ENCODE data around the gene FBXO48.
"Not testable (repeated sequence)": the region's sequence is repeated elsewhere in the genome, so short reads cannot be mapped to it uniquely, and the experiment has no call there.

Gene FBXO48

DNA sequence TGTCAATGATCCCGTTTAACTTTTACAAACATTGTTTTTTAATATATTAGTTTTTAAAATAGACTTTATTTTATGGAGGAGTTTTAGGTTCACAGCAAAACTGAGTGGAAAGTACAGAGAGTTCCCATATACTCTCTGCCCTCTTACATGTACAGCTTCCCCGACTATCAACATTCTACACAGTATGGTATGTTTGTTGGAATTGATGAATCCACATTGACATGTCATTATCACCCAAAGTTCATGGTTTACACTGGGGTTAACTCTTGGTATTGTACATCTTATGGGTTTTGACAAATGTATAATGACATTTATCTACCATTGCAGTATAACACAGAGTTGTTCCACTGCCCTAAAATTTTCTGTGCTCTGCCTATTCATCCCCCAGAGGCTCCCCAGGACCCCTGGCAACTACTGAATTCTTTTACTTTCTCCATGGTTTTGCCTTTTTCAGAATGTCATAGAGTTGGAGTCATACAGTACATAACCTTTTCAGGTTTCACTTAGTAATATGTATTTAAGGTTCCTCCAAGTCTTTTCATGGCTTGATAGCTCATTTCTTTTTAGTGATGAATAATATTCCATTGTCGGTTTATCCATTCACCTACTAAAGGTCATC lies 5.8 kb upstream of the FBXO48 start:
- no peak for DNase-seq (ENCODE audit: low read depth in 2 of 2)

- DNase-seq (ENCODE audit: low read depth in 2 of 2), result no peak
Observed at GRCh38 chr2:68471385-68471784, 4.3 kb upstream of the FBXO48 start.

DNA sequence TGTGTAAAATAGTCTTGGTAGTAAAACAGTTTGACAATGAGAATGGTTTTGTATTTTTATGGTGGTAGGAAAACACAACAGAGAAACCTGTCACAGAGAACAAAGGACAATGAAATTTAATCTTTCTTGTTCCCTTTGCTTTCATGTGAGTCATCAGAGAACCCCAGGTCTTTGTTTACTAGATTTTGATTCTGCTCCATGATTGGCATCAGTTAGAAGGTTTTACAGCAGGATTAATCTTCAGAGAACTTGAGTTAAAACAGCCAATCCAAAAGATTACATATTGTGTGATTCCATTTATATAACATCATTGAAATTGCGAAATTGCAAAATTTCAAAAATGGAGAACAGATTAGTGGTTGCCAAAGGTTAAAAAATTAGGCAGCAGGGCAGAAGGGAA lies 2.8 kb upstream of the FBXO48 start:
- no peak for DNase-seq (ENCODE audit: low read depth in 2 of 2)

DNA sequence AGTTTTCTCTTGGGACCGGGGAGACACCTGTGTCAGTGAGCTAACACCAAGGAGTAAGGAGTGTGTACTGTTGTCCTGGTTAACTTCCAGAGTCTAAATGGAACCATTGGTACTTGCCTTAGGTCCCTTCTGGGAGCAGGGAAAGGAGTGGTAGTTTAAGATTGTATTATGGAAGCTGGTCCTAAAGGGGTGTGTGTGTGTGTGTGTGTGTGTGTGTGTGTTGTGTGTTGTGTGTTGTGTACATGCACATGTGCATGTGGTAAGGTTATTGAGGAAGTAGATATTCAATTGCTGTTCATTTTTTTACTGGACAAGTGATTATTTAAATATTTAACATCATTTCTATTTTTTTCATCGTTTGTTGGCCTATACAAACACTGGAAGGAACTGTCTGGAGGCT lies 1.7 kb upstream of the FBXO48 start:
- DNase-seq (ENCODE audit: low read depth in 2 of 2), result no peak

GRCh38 chr2:68466778-68467076 lies 367 bp downstream of the FBXO48 start:
- DNase-seq (ENCODE audit: low read depth in 2 of 2), result no peak

DNA sequence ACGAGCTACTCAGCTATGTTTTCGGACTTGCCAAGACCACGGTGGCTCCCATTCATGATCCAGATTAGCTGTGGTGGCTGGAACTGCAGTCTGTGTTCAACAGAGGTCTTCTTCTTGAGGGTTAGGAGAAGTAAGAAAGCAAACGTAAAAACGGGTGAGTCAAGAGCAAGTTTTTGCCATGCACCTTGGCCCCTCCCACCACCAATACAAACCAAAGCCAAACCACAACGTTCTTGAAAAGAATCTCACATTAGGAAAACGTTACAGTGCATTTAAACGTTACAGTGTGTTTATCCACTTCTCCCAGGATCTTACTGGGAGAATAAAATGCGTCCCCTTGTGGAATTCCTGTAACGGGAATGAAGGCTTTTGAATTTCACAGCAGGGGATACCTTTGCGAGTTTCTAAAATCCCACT lies 725 bp downstream of the FBXO48 start:
- DNase-seq (ENCODE audit: low read depth in 2 of 2), result peak in 1 of 2 donors; percentile 41

GRCh38 chr2:68465081-68465916 lies 1.8 kb downstream of the FBXO48 start:
- DNase-seq (ENCODE audit: low read depth in 2 of 2), result no peak

- no peak for DNase-seq (ENCODE audit: low read depth in 2 of 2)
Observed at GRCh38 chr2:68464651-68465050, 2.4 kb downstream of the FBXO48 start.

DNA sequence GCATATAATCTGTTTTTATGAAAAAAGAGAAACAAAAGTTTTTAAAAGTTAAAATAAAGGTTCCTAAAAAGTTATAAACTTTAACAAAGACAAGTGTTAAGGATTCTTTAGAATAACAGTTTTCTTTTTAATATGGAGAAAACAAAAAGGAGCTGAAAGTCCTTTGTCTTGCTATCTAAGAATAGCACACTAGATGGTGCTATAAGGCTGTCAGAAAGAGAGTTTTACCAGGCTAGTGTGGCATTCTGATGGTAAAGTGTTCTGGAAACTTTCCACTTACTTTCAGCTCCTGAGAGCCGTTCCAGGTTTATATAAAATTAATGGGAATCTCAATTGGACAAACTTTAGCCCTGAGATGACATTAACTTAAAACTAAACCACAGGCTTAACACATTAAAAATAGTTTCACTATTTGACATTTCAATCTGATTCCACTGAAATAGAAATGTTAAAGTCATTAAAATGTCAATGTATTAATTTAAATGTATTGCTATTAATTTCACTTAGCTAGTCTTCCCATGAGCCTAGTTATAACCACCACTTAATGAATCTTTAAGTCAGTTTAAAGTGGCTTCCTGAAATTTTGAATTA lies 3.7 kb downstream of the FBXO48 start:
- no peak for DNase-seq (ENCODE audit: low read depth in 2 of 2)

- no peak for DNase-seq (ENCODE audit: low read depth in 2 of 2)
Observed at GRCh38 chr2:68458981-68459380, 8.1 kb downstream of the FBXO48 start.

DNA sequence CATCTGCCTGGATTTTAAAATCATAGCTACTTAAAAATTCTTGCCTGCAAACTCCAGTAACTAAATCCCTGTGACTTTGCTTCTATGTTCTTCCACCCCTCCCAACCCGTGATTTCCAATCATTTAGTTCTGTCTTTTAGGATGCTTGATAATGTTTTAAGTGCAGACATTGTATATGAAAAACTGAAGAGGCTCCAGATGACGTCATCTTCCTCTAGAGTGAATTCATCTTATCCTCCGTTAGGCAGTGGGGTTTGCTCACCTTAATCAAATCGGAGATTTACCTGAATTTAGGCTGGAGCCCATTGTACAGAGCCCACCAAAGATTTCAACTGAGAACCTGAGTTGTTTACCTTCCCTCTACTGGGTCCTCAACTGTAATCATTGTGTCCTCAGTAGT lies 10.9 kb downstream of the FBXO48 start:
- DNase-seq (ENCODE audit: low read depth in 2 of 2), result no peak

- no peak for DNase-seq (ENCODE audit: low read depth in 2 of 2)
Observed at GRCh38 chr2:68454719-68455118, 12.4 kb downstream of the FBXO48 start.

DNA sequence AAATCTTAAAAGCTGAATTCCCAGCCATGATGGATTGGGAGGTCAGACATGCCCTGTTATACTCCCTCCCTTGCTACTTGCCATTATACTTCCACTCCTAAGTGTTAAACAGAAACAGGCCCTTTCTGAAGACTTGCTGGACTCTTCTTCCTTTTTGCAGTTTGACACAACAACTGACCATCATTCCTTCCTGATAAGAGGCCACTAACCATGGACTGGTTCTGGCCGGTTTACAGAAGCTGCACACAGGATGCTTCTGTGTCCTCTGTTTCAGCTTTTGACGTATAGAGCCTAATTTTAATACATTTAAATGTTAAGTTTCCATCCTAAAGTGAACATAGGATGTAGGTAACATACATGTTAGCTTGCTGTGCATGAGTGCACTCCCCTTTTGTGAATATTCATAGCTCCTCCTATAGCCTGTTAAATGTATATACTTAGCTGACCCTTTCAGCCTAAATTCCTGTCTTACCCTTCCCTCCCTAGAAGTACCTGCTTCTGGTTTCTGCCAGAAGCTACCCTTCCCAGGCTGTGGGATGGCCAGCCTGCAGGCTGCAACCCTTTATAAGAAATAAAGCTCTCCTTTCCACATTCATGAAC lies 13.2 kb downstream of the FBXO48 start:
- DNase-seq (ENCODE audit: low read depth in 2 of 2), result no peak

GRCh38 chr2:68452158-68452900 lies 14.8 kb downstream of the FBXO48 start:
- DNase-seq (ENCODE audit: low read depth in 2 of 2), result no peak

- DNase-seq (ENCODE audit: low read depth in 2 of 2), result no peak
Observed at GRCh38 chr2:68448671-68449653, 18.1 kb downstream of the FBXO48 start.

DNA sequence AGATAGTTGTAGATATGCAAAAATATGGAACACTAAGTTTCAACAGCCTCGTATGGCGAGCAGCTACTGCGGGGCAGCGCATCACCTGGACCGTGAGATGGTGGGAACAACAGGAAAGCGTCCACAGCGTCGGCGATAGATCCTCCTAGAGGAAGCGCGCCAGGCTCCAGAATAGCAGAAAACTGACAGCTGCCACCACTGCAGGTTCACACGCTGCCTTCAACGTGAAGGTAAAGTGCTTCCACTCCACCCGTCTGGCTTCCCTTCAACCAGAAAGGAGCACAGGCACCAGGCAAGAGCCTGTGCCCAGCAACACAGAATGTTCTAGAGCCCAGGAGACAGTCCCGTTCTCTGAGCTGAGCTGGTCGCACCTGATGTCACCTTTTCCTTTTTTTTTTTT lies 20.0 kb downstream of the FBXO48 start:
- DNase-seq (ENCODE audit: low read depth in 2 of 2), result no peak

DNA sequence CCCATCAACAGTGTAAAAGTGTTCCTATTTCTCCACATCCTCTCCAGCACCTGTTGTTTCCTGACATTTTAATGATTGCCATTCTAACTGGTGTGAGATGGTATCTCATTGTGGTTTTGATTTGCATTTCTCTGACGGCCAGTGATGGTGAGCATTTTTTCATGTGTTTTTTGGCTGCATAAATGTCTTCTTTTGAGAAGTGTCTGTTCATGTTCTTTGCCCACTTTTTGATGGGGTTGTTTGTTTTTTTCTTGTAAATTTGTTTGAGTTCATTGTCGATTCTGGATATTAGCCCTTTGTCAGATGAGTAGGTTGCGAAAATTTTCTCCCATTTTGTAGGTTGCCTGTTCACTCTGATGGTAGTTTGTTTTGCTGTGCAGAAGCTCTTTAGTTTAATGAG lies 20.7 kb downstream of the FBXO48 start:
- DNase-seq (ENCODE audit: low read depth in 2 of 2), result not testable (repeated sequence)

DNA sequence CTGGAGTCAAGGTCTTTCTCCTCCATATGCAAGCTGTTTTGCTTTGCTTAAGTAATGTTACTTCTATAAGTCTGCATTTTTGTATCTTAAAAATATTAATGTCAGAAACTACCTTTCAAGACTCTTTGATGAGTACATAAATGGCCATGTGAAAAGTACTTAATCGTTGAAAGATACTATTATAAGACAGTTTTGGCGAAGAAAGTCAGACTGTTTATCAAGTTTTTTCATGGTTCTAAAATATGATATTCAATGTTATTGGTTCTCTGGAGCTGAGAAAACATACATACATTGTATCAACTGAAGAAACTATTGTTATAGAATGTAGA lies 25.1 kb downstream of the FBXO48 start:
- no peak for DNase-seq (ENCODE audit: low read depth in 2 of 2)

DNA sequence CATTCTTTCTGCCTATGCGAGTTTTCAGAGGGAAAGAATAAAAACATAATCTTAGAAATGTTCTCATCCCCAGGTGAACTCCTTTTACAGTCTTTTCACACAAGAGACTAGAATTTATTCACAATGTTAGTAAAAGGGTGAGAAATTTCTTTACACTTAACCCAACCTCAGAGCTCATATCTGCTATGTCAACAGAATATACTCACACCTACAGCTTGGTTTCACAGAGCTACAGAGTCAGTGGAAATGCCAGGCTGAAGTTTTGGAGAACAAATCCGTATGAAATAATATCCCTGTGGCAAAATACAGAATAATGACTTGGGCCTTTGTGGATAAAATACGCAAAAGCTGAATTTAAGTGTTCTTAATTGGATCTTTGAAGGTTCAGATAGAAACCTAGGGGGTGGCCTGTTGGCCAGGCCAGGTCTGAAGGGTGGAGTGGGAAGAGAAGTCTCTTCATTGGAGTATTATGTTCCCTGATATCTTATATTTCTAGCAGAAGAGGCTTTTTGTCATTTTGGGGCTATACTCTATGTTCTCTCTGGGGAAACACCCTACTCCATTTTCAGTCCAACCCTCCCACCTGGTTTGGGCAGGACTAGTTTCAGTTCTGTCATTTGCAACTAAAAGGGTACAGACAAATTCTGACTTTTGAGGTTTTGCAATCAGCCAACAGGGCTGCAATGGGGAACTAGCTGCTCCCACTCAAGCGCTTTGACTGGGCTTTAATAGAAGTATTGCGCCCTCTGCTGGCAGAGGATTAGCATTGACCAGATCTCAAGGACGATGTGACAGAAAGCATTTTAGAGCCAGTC lies 25.7 kb downstream of the FBXO48 start:
- peak; percentile 60 to 72 for DNase-seq (ENCODE audit: low read depth in 2 of 2)

Measured in stimulated activated CD8-positive, alpha-beta memory T cell treated with anti-CD3 and anti-CD28 coated beads, Interleukin-2, amount 100 ng/mL, for 1 hour (primary cell).